ENCODE measurements around the gene ARHGEF26. TPM values are rescaled to one million over a fixed set of nuclear protein-coding genes. Genes with fewer than 3 reads are reported as not detected.

Gene ARHGEF26
- polyA plus RNA-seq, 1 experiment = 0.56 TPM

- Histone ChIP-seq H3K4me3 (ENCODE audit: low read depth, low read length) (no peak overlapping the region), H3K27me3 (ENCODE audit: control insufficient read depth, insufficient read depth, low read length) (peaks cover 12% of the 10 kb centered on the region), H3K9me3 (ENCODE audit: control insufficient read depth, insufficient read depth, low read length) (no peaks in the 10 kb centered on the region), H3K27ac (ENCODE audit: low read depth, low read length) (no peak overlapping the region)
- no peak for TF ChIP-seq CTCF (IDR thresholded peaks at IDR 0.05; ENCODE audit: low read depth, low read length)
- DNase-seq (ENCODE audit: low read depth, low spot score) = no peak
- CTCF ChIA-PET = interaction anchor here (1.2 to 1.5 kb wide), 2 partner anchors 139 to 140 kb away, joined by 3 to 7 read pairs; no protein-coding TSS in a partner anchor
- POLR2A ChIA-PET = no interaction called here
Measured at GRCh38 chr3:154113609-154114008, 7.6 kb upstream of the ARHGEF26 start.

DNA sequence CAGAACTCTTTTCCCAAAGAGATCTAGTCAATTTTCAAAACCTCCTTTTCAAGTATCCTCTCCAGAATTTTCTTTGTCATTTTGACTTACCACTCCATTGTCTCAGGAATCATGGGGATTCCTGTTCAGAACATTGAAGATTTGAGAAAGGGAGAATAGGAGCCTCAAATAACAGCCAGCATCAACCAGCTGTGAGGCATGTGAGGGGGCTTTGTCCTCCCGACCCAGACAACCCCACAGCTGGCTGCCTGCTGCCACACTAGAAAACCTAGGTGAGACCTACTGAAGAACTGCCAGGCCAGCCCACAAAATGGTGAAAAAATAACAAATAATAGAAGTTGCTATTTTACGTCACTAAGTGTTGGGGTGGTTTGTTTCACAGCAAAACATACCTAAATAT lies 5.9 kb upstream of the ARHGEF26 start:
- peaks cover 12% of the 10 kb centered on the region for H3K27me3 ChIP-seq (ENCODE audit: control insufficient read depth, insufficient read depth, low read length)
- no peak overlapping the region for H3K27ac ChIP-seq (ENCODE audit: low read depth, low read length)
- no peak for DNase-seq (ENCODE audit: low read depth, low spot score)
- no peak overlapping the region for H3K4me3 ChIP-seq (ENCODE audit: low read depth, low read length)
- ChIA-PET POLR2A (no interaction called here), CTCF (no interaction called here)
- no peaks in the 10 kb centered on the region for H3K9me3 ChIP-seq (ENCODE audit: control insufficient read depth, insufficient read depth, low read length)
- TF ChIP-seq CTCF (IDR thresholded peaks at IDR 0.05; ENCODE audit: low read depth, low read length) = no peak

GRCh38 chr3:154119951-154120350 lies 1.2 kb upstream of the ARHGEF26 start:
- H3K27ac ChIP-seq (ENCODE audit: low read depth, low read length) = no peak overlapping the region
- H3K27me3 ChIP-seq (ENCODE audit: control insufficient read depth, insufficient read depth, low read length) = no peaks in the 10 kb centered on the region
- H3K4me3 ChIP-seq (ENCODE audit: low read depth, low read length) = no peak overlapping the region
- no peaks in the 10 kb centered on the region for H3K9me3 ChIP-seq (ENCODE audit: control insufficient read depth, insufficient read depth, low read length)
- TF ChIP-seq CTCF (IDR thresholded peaks at IDR 0.05; ENCODE audit: low read depth, low read length) = no peak
- POLR2A ChIA-PET = no interaction called here
- CTCF ChIA-PET = interaction anchor here (1.0 to 2.5 kb wide), 2 partner anchors 133 to 135 kb away, joined by 3 to 23 read pairs; no protein-coding TSS in a partner anchor
- no peak for DNase-seq (ENCODE audit: low read depth, low spot score)

GRCh38 chr3:154121701-154122551 lies 736 bp downstream of the ARHGEF26 start:
- H3K27ac ChIP-seq (ENCODE audit: low read depth, low read length) = no peak overlapping the region
- TF ChIP-seq CTCF (IDR thresholded peaks at IDR 0.05; ENCODE audit: low read depth, low read length) = no peak
- peak overlapping the region; percentile 78 for H3K4me3 ChIP-seq (ENCODE audit: low read depth, low read length)
- ChIA-PET POLR2A (interaction anchor here (0.5 to 1.4 kb wide), 3 partner anchors 14 to 191 kb away, joined by 3 to 6 read pairs (median 4); no protein-coding TSS in a partner anchor), CTCF (interaction anchor here (1.0 to 3.4 kb wide), 4 partner anchors 103 to 213 kb away, joined by 3 to 32 read pairs (median 14); no protein-coding TSS in a partner anchor)
- DNase-seq (ENCODE audit: low read depth, low spot score) = no peak
- no peaks in the 10 kb centered on the region for H3K27me3 ChIP-seq (ENCODE audit: control insufficient read depth, insufficient read depth, low read length)
- H3K9me3 ChIP-seq (ENCODE audit: control insufficient read depth, insufficient read depth, low read length) = no peaks in the 10 kb centered on the region

GRCh38 chr3:154122552-154122911 lies 1.3 kb downstream of the ARHGEF26 start:
- DNase-seq (ENCODE audit: low read depth, low spot score) = no peak
- H3K4me3 ChIP-seq (ENCODE audit: low read depth, low read length) = peak overlapping the region; percentile 78
- ChIA-PET POLR2A (no interaction called here), CTCF (interaction anchor here (1.6 to 3.4 kb wide), 2 partner anchors 102 to 131 kb away, joined by 4 to 32 read pairs; no protein-coding TSS in a partner anchor)
- H3K9me3 ChIP-seq (ENCODE audit: control insufficient read depth, insufficient read depth, low read length) = no peaks in the 10 kb centered on the region
- H3K27ac ChIP-seq (ENCODE audit: low read depth, low read length) = no peak overlapping the region
- no peaks in the 10 kb centered on the region for H3K27me3 ChIP-seq (ENCODE audit: control insufficient read depth, insufficient read depth, low read length)
- no peak for TF ChIP-seq CTCF (IDR thresholded peaks at IDR 0.05; ENCODE audit: low read depth, low read length)

Data from AG04450 (cell line).